Bronchial epithelial cell (primary cell): ENCODE measurements around the gene SLC66A1. TPM values are rescaled to one million over a fixed set of nuclear protein-coding genes. Genes with fewer than 3 reads are reported as not detected.

ENCODE experiments used
- DNase-seq: peaks from one replicate; pipeline ENCODE4 v3.0.0-alpha.2; 2010; ENCODE audit warnings: low read depth
- FAIRE-seq: peaks from 2 replicates; lab custom pipeline; 2011; peaks lifted over from hg19 to GRCh38; lab: Jason Lieb, UNC
- H3K27me3 ChIP-seq: 2 replicates; pipeline ENCODE4 v1.5.1; 2011; ENCODE audit warnings: low read length; ENCODE audit not compliant: control insufficient read depth, insufficient read depth
- H3K36me3 ChIP-seq: 2 replicates; pipeline ENCODE4 v1.5.1; 2011; ENCODE audit warnings: low read length; ENCODE audit not compliant: control insufficient read depth, insufficient read depth
- H3K4me3 ChIP-seq: 2 replicates; pipeline ENCODE4 v1.5.1; 2011; ENCODE audit warnings: mild to moderate bottlenecking, low read depth, low read length, control low read depth
- CTCF ChIP-seq: IDR thresholded peaks from 2 replicates; pipeline ENCODE4 v1.5.1; 2011; ENCODE audit warnings: mild to moderate bottlenecking, moderate library complexity, low read length, control low read depth, inconsistent platforms; ENCODE audit not compliant: insufficient read depth, severe bottlenecking
- total RNA-seq: library from RNA; depleted of rRNA; stranded (reverse); fragments of >200 nt; gene quantifications from 2 replicates; pipeline ENCODE4 v1.2.1, GENCODE V29; 2014

SLC66A1 gene
- total RNA-seq, 1 donor from 2014 or later, result 26.6 TPM

- Histone ChIP-seq H3K27me3 (no peaks in the 10 kb centered on the region), H3K36me3 (peaks cover 12% of the 10 kb centered on the region), H3K4me3 (no peak overlapping the region)
- TF ChIP-seq CTCF, result no peak
- FAIRE-seq (no peak), DNase-seq (no peak)
Measured at GRCh38 chr1:19375631-19376400, 63.7 kb downstream of the SLC66A1 start.

GRCh38 chr1:19376428-19377372 is 64.6 kb downstream of the SLC66A1 start:
- no peak for TF ChIP-seq CTCF
- H3K36me3 ChIP-seq, result peaks cover 12% of the 10 kb centered on the region
- DNase-seq (no peak), FAIRE-seq (no peak)
- no peak overlapping the region for H3K4me3 ChIP-seq
- no peaks in the 10 kb centered on the region for H3K27me3 ChIP-seq

GRCh38 chr1:19377812-19378718 is 65.9 kb downstream of the SLC66A1 start:
- no peak for FAIRE-seq
- no peak for DNase-seq
- Histone ChIP-seq H3K36me3 (peaks cover 13% of the 10 kb centered on the region), H3K27me3 (no peaks in the 10 kb centered on the region), H3K4me3 (no peak overlapping the region)
- TF ChIP-seq CTCF, result no peak

Other genes with a start within 250 kb of the SLC66A1 start
- gene UBR4, start 102.1 kb upstream of the SLC66A1 start, total RNA-seq, result 66.1 and 97.4 TPM in 2 replicates
- 45.8 and 60.8 TPM in 2 replicates for gene EMC1, start 60.8 kb upstream of the SLC66A1 start, total RNA-seq
- gene MRTO4, start 60.5 kb upstream of the SLC66A1 start, total RNA-seq, result 26.0 and 55.5 TPM in 2 replicates
- gene AKR7A3, start 23.6 kb upstream of the SLC66A1 start, total RNA-seq, result 0.26 TPM in 2 replicates
- gene AKR7A2, start 182 bp upstream of the SLC66A1 start, total RNA-seq, result 45.2 and 54.8 TPM in 2 replicates
- gene CAPZB, start 173.2 kb downstream of the SLC66A1 start, total RNA-seq, result 73.5 and 100 TPM in 2 replicates